AG10803 (cell line): ENCODE measurements around the gene HHATL.
A peak's percentile ranks its signal among the peaks of the same experiment; 100 is the strongest.

Experiments
- DNase-seq: peaks from one replicate; pipeline ENCODE4 v3.0.0; 2010; ENCODE audit warnings: low read depth
- H3K4me3 ChIP-seq: 2 replicates; pipeline ENCODE4 v1.5.1; 2011; ENCODE audit warnings: mild to moderate bottlenecking, low read length, control low read depth
- TF ChIP-seq, protein P1 (sequence below): conservative IDR thresholded peaks from 2 replicates; pipeline ENCODE4 v1.5.1; 2011; ENCODE audit warnings: mild to moderate bottlenecking, low read length, control low read depth, inconsistent platforms

HHATL gene

DNA sequence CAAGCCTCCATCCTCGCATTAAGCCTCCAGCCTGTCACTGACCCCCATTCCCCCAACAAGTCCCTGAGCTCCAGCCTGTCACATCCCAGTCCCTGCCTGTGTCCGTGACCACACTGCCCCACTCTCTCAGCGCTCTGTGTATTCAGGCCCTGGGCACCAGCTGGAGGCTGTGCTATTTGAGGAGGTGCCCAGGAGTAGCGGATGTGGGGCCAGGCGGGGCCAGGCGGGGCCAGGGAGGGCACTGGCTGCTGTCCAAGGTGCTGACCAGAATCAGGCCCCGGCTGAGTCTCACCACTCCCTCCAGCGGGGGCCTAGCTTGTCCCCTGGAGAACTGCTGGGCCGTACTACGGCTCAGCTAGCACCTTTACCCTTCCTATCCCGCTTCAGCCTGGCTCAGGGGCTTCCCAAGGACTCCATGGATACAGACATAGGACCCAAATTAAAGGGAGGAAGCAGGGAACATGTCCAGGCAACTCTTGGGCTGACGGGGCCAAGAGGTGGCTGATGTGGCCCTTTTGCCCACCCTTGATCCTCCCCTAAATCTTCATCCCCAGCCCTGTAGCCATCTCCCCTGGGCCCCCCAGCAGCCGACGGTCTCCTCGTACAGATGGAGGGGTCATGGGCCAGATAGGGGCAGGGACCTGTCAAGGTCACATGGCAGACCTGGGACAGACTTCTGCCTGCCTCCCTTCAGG, 1.1 kb downstream of the HHATL start:
- TF ChIP-seq, protein P1, sequence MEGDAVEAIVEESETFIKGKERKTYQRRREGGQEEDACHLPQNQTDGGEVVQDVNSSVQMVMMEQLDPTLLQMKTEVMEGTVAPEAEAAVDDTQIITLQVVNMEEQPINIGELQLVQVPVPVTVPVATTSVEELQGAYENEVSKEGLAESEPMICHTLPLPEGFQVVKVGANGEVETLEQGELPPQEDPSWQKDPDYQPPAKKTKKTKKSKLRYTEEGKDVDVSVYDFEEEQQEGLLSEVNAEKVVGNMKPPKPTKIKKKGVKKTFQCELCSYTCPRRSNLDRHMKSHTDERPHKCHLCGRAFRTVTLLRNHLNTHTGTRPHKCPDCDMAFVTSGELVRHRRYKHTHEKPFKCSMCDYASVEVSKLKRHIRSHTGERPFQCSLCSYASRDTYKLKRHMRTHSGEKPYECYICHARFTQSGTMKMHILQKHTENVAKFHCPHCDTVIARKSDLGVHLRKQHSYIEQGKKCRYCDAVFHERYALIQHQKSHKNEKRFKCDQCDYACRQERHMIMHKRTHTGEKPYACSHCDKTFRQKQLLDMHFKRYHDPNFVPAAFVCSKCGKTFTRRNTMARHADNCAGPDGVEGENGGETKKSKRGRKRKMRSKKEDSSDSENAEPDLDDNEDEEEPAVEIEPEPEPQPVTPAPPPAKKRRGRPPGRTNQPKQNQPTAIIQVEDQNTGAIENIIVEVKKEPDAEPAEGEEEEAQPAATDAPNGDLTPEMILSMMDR = no peak
- H3K4me3 ChIP-seq = no peak overlapping the region
- DNase-seq = peak; percentile 15

GRCh38 chr3:42700366-42701288, 2.0 kb downstream of the HHATL start:
- no peak overlapping the region for H3K4me3 ChIP-seq
- TF ChIP-seq, protein P1 = no peak
- DNase-seq = no peak

- no peak overlapping the region for H3K4me3 ChIP-seq
- TF ChIP-seq, protein P1 = no peak
- DNase-seq = no peak
These were observed 3.1 kb downstream of the HHATL start for GRCh38 chr3:42699511-42699971.

DNA sequence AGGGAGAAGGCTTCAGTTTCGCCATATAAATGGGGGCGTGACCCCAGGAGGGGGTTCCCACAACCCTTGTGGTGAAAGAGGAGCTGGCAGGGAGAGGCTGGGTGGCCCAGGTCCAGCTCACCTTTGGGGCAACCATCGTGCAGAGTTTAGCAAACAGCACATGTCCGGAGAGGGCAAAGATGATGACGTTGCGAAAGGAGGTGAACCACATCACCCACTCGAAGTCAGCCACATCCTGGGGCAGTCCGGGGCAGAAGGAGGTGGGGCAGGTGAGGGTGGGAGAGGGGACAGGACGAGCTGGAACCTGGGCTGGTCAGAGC, 3.7 kb downstream of the HHATL start:
- DNase-seq = no peak
- TF ChIP-seq, protein P1 = no peak
- no peak overlapping the region for H3K4me3 ChIP-seq

DNA sequence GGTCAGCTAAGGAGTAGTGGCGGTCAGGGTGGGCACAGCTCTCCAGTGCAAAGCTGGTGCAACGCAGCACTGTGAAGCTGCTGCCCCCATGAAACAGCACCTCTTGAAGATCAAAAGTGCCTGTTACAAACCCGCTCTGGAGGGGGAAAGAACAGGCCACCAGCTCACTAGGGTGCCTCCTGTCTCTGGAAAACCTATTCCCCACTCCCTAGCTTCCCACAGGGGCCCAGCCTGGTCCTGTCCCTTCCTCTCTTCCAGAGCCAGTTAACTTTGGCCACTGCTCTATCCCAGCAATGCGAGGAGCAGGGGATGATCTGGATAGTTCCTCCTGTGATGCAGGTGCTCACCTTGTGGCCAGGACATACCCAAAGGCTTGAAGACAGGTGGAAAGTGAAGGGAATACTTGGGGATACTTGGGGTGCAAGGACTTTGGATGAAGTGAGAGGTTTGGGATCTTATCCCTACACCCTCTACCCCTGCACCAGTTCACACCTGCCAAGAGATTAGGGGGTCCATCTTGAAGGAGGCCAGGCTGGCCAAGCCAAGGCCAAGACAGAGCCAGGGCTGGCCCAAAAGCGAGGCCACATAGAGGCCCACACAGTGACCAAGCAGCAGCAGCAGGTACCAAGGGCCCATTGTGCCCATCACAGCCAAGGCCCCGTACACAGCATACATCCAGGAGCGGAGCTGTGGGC, 4.2 kb downstream of the HHATL start:
- TF ChIP-seq, protein P1 = no peak
- no peak overlapping the region for H3K4me3 ChIP-seq
- no peak for DNase-seq

DNA sequence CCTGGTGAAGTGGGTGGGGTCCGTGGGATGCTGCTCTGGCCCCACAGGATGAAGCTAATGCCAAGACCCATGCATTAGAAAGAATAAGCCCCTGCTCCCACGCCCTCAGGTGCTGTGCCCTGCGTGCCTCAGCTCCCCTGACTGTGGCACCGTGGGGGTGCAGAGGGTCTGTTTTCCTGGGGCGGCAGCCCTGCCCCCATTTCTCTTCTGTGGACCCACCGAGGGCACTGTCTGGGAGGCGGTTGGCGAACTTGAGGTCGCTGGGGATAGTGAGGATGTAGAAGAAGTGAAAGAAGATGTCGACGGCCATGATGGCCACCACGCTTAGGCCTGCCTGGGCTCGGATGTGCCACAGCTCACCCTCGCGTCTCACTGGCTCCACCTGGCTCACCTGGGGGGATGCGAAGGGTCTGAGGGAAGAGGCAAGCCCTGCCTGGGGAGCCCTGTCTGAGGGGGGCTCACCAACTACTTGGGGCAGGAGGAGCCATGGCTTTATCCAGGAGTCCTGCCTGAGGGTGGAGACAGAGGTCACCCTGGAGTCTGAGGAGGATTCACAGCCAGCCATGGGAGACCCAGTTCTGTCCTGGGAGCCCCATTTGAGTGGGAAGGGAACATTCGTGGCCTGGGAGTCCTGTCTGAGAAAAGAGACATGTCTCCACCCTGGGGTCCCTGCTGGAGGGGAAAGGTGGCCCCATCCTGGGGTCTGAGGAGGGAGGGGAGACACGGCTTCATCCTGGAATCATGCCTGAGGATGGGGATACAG, 5.1 kb downstream of the HHATL start:
- H3K4me3 ChIP-seq = no peak overlapping the region
- TF ChIP-seq, protein P1 = no peak
- DNase-seq = no peak
